NK-92 (cell line): ENCODE data around the gene KRTAP4-12.
"Not testable (repeated sequence)": the region's sequence is repeated elsewhere in the genome, so short reads cannot be mapped to it uniquely, and the experiment has no call there.

Experiments used
- DNase-seq: peaks from one replicate; lab custom pipeline; 2025; ENCODE audit not compliant: unreplicated experiment; lab: John Stamatoyannopoulos, UW

KRTAP4-12 gene

GRCh38 chr17:41098042-41098441 lies 25.9 kb downstream of the KRTAP4-12 start, which contains the start of gene KRTAP4-8:
Gene KRTAP4-8 (minus strand): TSS chr17:41098142. CDS start chr17:41098084, 58 bp downstream.
- DNase-seq: no peak

DNA sequence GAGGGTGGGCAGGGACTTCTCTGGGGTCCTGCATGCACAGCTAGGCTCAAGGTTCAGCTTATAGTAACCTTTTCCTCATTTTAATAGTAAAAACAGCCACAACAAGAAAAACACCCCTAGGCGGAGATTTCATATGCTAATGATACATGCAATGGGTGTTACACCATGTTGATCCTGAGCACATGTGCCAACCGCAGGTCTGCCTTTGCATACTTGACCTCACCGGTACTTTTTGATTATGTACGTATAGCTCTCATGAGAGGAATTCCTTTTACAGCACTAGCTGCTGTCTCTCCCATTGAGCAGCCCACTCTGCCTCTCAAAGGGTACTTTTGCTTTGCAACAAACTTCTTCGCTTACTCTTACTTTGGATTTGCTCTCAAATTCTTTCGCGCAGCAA lies 27.9 kb downstream of the KRTAP4-12 start:
- DNase-seq: no peak

- DNase-seq: not testable (repeated sequence)
Observed at GRCh38 chr17:41088760-41089352, 35.1 kb downstream of the KRTAP4-12 start.

GRCh38 chr17:41084100-41084856 lies 39.7 kb downstream of the KRTAP4-12 start, which contains the start of gene KRTAP4-7:
Gene KRTAP4-7 (plus strand): TSS chr17:41084150. CDS start chr17:41084207, 57 bp downstream.
- not testable (repeated sequence) for DNase-seq

GRCh38 chr17:41083427-41083826 lies 40.6 kb downstream of the KRTAP4-12 start:
- DNase-seq: not testable (repeated sequence)

- DNase-seq: no peak
Observed at GRCh38 chr17:41082626-41083025, 41.4 kb downstream of the KRTAP4-12 start.

DNA sequence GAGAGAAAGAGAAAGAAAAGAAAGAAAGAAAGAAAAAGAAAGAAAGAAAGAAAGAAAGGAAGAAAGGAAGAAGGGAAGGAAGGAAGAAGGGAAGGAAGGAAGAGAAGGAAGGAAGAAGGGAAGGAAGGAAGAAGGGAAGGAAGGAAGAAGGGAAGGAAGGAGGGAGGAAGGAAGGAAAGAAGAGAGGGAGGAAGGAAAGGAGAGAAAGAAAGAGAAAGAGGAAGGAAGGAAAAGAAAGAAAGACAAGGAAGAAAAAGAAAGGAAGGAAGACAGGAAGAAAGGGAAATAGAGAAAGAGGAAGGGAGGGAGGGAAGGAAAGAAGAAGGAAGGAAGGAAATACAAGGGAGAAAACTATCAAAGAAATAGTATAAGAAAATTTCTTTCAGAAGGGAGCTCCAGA lies 47.2 kb downstream of the KRTAP4-12 start:
- DNase-seq: no peak

- no peak for DNase-seq
Observed at GRCh38 chr17:41073676-41074075, 50.3 kb downstream of the KRTAP4-12 start.
